ENCODE measurements around the gene ASGR2.

- TF ChIP-seq CTCF (IDR thresholded peaks at IDR 0.05) (no peak), POLR2A (IDR thresholded peaks at IDR 0.05) (no peak)
These were observed 4.9 kb downstream of the ASGR2 start for GRCh38 chr17:7109461-7110322.
